H1 (cell line): Measurements from ENCODE around the gene NUFIP2. TPM values are rescaled to one million over a fixed set of nuclear protein-coding genes. Genes with fewer than 3 reads are reported as not detected.
A peak's percentile ranks its signal among the peaks of the same experiment; 100 is the strongest.

Experiments
- CTCF ChIA-PET: fragments of 300-600 bp; sonication (Branson Sonifier 250); formaldehyde crosslinking; loops from one replicate; lab custom pipeline; 2021; ENCODE audit not compliant: partially characterized antibody; lab: Charles Lee
- POLR2A ChIA-PET: fragments of 300-600 bp; sonication (Branson Sonifier 250); formaldehyde crosslinking; loops from one replicate; lab custom pipeline; 2021; ENCODE audit warnings: inconsistent platforms; ENCODE audit not compliant: partially characterized antibody; lab: Charles Lee
- DNase-seq, 2 experiments: peaks; one replicate each; pipeline versions ENCODE4 v3.0.0 to v3.0.0-alpha.2; 2010 to 2022; ENCODE audit warnings: low spot score in 2 of 2, low read depth in 1 of 2, mixed read lengths in 1 of 2
- FAIRE-seq: peaks from 2 replicates; lab custom pipeline; 2011; peaks lifted over from hg19 to GRCh38; lab: Jason Lieb, UNC
- H2AFZ ChIP-seq: 2 replicates; pipeline ENCODE4 v1.8.1; 2012; ENCODE audit warnings: low read length, inconsistent platforms
- H2AK5ac ChIP-seq: 2 replicates; pipeline ENCODE4 v1.6.1; 2013; ENCODE audit warnings: low read depth, low read length
- H2BK120ac ChIP-seq: replicated peaks from 2 replicates; pipeline ENCODE3; 2013; ENCODE audit warnings: low read depth, low read length, inconsistent platforms
- H2BK12ac ChIP-seq: 2 replicates; pipeline ENCODE4 v1.6.1; 2013; ENCODE audit warnings: low read depth, low read length
- H2BK15ac ChIP-seq: 2 replicates; pipeline ENCODE4 v1.6.1; 2013; ENCODE audit warnings: low read length
- H2BK20ac ChIP-seq: 2 replicates; pipeline ENCODE4 v1.6.1; 2013; ENCODE audit warnings: low read length
- H2BK5ac ChIP-seq: 2 replicates; pipeline ENCODE4 v1.6.1; 2013; ENCODE audit warnings: low read depth, low read length
- H3K14ac ChIP-seq: 2 replicates; pipeline ENCODE4 v1.6.1; 2013; ENCODE audit warnings: inconsistent platforms; ENCODE audit not compliant: insufficient read length
- H3K18ac ChIP-seq: 2 replicates; pipeline ENCODE4 v1.6.1; 2013; ENCODE audit warnings: low read length; ENCODE audit errors: extremely low read depth
- H3K23ac ChIP-seq: 2 replicates; pipeline ENCODE4 v1.6.1; 2013; ENCODE audit warnings: inconsistent platforms; ENCODE audit not compliant: insufficient read length
- H3K23me2 ChIP-seq: 2 replicates; pipeline ENCODE4 v1.6.1; 2013; ENCODE audit warnings: low read depth, low read length
- H3K27ac ChIP-seq: 2 replicates; pipeline ENCODE4 v1.6.1; 2011; ENCODE audit warnings: low read depth, low read length, inconsistent platforms
- H3K27me3 ChIP-seq, 4 experiments: replicated peaks in 1 of 4; 1 replicate in 1 of 4; 2 replicates in 3 of 4; pipeline versions ENCODE4 v1.6.1 to v1.8.1; 2011 to 2013; ENCODE audit warnings: low read length in 3 of 4, mild to moderate bottlenecking in 3 of 4, inconsistent platforms in 2 of 4, mixed read lengths in 2 of 4, moderate library complexity in 1 of 4; ENCODE audit not compliant: control insufficient read depth in 3 of 4, insufficient read depth in 3 of 4; ENCODE audit errors: extremely low read depth in 1 of 4
- H3K36me3 ChIP-seq, 4 experiments: 2 replicates each; pipeline versions ENCODE4 v1.6.1 to v1.8.1; 2011 to 2013; ENCODE audit warnings: mild to moderate bottlenecking in 4 of 4, low read length in 3 of 4, moderate library complexity in 2 of 4, control low read depth in 1 of 4, inconsistent platforms in 1 of 4; ENCODE audit not compliant: insufficient read depth in 4 of 4, control insufficient read depth in 2 of 4
- H3K4ac ChIP-seq: replicated peaks from 2 replicates; pipeline ENCODE3; 2013; ENCODE audit warnings: low read length, low read depth, mixed read lengths, inconsistent platforms; ENCODE audit not compliant: insufficient read length
- H3K4me1 ChIP-seq, 4 experiments: replicated peaks in 1 of 4; 1 replicate in 1 of 4; 2 replicates in 3 of 4; pipeline versions ENCODE4 v1.6.1 to v1.8.1; 2011 to 2013; ENCODE audit warnings: low read length in 3 of 4, inconsistent platforms in 2 of 4, mixed read lengths in 1 of 4; ENCODE audit not compliant: insufficient read depth in 4 of 4, control insufficient read depth in 3 of 4
- H3K4me2 ChIP-seq, 2 experiments: 2 replicates each; pipeline versions ENCODE4 v1.6.1 to v1.8.1; 2011 to 2013; ENCODE audit warnings: low read depth in 2 of 2, low read length in 2 of 2, control low read depth in 1 of 2, inconsistent platforms in 1 of 2, mild to moderate bottlenecking in 1 of 2; ENCODE audit not compliant: insufficient read depth in 1 of 2
- H3K4me3 ChIP-seq, 4 experiments: fragments of 200-600, 300-600 bp in 1 of 4; sonication (generic), shearing (Covaris generic), sonication (Bioruptor Twin) in 1 of 4; 2 replicates each; pipeline versions ENCODE4 v1.5.1 to v1.8.1; 2011 to 2016; ENCODE audit warnings: low read length in 4 of 4, low read depth in 3 of 4, control low read depth in 2 of 4, inconsistent platforms in 2 of 4, mild to moderate bottlenecking in 2 of 4, mixed read lengths in 1 of 4, moderate library complexity in 1 of 4; ENCODE audit not compliant: insufficient read depth in 2 of 4; ENCODE audit errors: extremely low read depth in 1 of 4
- H3K56ac ChIP-seq: replicated peaks from 2 replicates; pipeline ENCODE3; 2013; ENCODE audit warnings: low read depth, mild to moderate bottlenecking, mixed read lengths, low read length, inconsistent platforms; ENCODE audit not compliant: insufficient read length
- H3K79me1 ChIP-seq: 2 replicates; pipeline ENCODE4 v1.6.1; 2013; ENCODE audit warnings: low read depth, low read length, control low read depth
- H3K79me2 ChIP-seq, 2 experiments: 2 replicates each; pipeline versions ENCODE4 v1.6.1 to v1.8.1; 2012 to 2013; ENCODE audit warnings: low read length in 2 of 2, mild to moderate bottlenecking in 2 of 2, inconsistent platforms in 1 of 2; ENCODE audit not compliant: insufficient read depth in 2 of 2, control insufficient read depth in 1 of 2
- H3K9ac ChIP-seq, 4 experiments: replicated peaks in 1 of 4; 1 replicate in 1 of 4; 2 replicates in 3 of 4; pipeline versions ENCODE4 v1.6.1 to v1.8.1; 2011 to 2013; ENCODE audit warnings: low read depth in 3 of 4, low read length in 3 of 4, control low read depth in 2 of 4, mild to moderate bottlenecking in 2 of 4, moderate library complexity in 2 of 4, inconsistent platforms in 1 of 4; ENCODE audit errors: extremely low read depth in 1 of 4
- H3K9me3 ChIP-seq, 2 experiments: 2 replicates each; pipeline versions ENCODE4 v1.6.1 to v1.8.1; 2012 to 2013; ENCODE audit warnings: mild to moderate bottlenecking in 2 of 2, moderate library complexity in 2 of 2, control low read depth in 1 of 2, inconsistent platforms in 1 of 2, low read depth in 1 of 2, low read length in 1 of 2, mixed read lengths in 1 of 2; ENCODE audit not compliant: insufficient read depth in 2 of 2
- H4K20me1 ChIP-seq, 2 experiments: replicated peaks in 1 of 2; 2 replicates each; pipeline versions ENCODE3 to v1.8.1; 2011 to 2013; ENCODE audit warnings: inconsistent platforms in 2 of 2, low read length in 2 of 2, mild to moderate bottlenecking in 1 of 2; ENCODE audit not compliant: insufficient read depth in 2 of 2, control insufficient read depth in 1 of 2
- H4K5ac ChIP-seq: 2 replicates; pipeline ENCODE4 v1.6.1; 2013; ENCODE audit warnings: low read length, low read depth, mixed read lengths, inconsistent platforms; ENCODE audit not compliant: insufficient read length
- H4K8ac ChIP-seq: 2 replicates; pipeline ENCODE4 v1.8.0; 2013; ENCODE audit warnings: mild to moderate bottlenecking, moderate library complexity, low read length, inconsistent platforms; ENCODE audit not compliant: insufficient read depth; ENCODE audit errors: extremely low read depth
- H4K91ac ChIP-seq: replicated peaks from 2 replicates; pipeline ENCODE3; 2013; ENCODE audit warnings: low read length, mixed read lengths, inconsistent platforms; ENCODE audit not compliant: insufficient read length
- ASH2L ChIP-seq: fragments of 200-600, 300-600 bp; sonication (generic); IDR thresholded peaks from one replicate; pipeline ENCODE4 v1.7.1; 2017; ENCODE audit warnings: low read length
- CEBPB ChIP-seq: IDR thresholded peaks from 2 replicates; pipeline ENCODE4 v1.6.1; 2012; ENCODE audit warnings: low read depth, low read length
- WGBS, 2 experiments: shearing (Covaris generic) in 1 of 2; methylation state at CpG; one replicate each; pipeline versions ENCODE4 v1.1.6 to v1.1.7; 2013 to 2015; ENCODE audit warnings: low lambda C conversion rate in 2 of 2, mixed read lengths in 2 of 2, inconsistent platforms in 1 of 2, low coverage in 1 of 2, missing lambda C conversion rate in 1 of 2; ENCODE audit not compliant: insufficient replicate concordance in 2 of 2, insufficient coverage in 1 of 2, insufficient read length in 1 of 2; ENCODE audit errors: extremely low coverage in 1 of 2, missing lambda C conversion rate in 1 of 2; 5-methylcytosine and 5-hydroxymethylcytosine counted together
- long read RNA-seq, 2 experiments: library from RNA in 1 of 2; library from capped mRNA in 1 of 2; stranded (forward); transcript quantifications; one replicate each; pipeline ENCODE4 v2.0.0, GENCODE V29; 2021; ENCODE audit warnings: inconsistent platforms in 1 of 2
- polyA minus RNA-seq, 3 experiments: library from RNA; depleted of rRNA, polyadenylated mRNA; stranded (reverse); fragments of >200 nt; gene quantifications; 1 replicate in 2 of 3; 2 replicates in 1 of 3; pipeline ENCODE4 v1.2.3, GENCODE V29; 2011
- polyA plus RNA-seq, 7 experiments: library from polyadenylated mRNA; depleted of rRNA in 3 of 7; stranded (reverse) in 5 of 7; unstranded in 2 of 7; fragments of >200 nt in 5 of 7; fragments of 200-250 nt in 2 of 7; gene quantifications; 1 replicate in 5 of 7; 2 replicates in 1 of 7; 4 replicates in 1 of 7; pipeline versions ENCODE4 v1.2.1 to v1.2.3, GENCODE V29; 2011 to 2013; ENCODE audit warnings: missing spikeins in 2 of 7, mixed read lengths in 2 of 7
- total RNA-seq: library from RNA; stranded (reverse); fragmentation: NEBNext Ultra II Directional; extraction: Animal tissue kit (Norgen Biotek cat#: 25700); gene quantifications from 2 replicates; pipeline ENCODE4 v1.2.1, GENCODE V29; 2021

NUFIP2 gene
- total RNA-seq (118 TPM in 2 replicates), polyA plus RNA-seq (2011; rRNA removed) (65.9 and 81.9 TPM in 2 replicates), polyA minus RNA-seq (2011; rRNA and poly(A)+ RNA removed) (21.6 and 27.7 TPM in 2 replicates)
- 39.1 TPM for polyA plus RNA-seq (2011; cell fraction: cytosol; rRNA removed)
- polyA plus RNA-seq (2011; cell fraction: nucleus; rRNA removed) = 61.3 TPM
- 27.8 to 41.0 TPM (median 36.0 TPM) in 4 replicates for polyA plus RNA-seq (2012, experiment 1 of 2)
- polyA plus RNA-seq (2012, experiment 2 of 2) = 2.3 TPM
- 38.1 TPM for polyA plus RNA-seq (2013, experiment 1 of 2)
- polyA plus RNA-seq (2013, experiment 2 of 2) = 34.7 TPM
- polyA minus RNA-seq (2011; cell fraction: cytosol; rRNA and poly(A)+ RNA removed) = 70.2 TPM
- 77.7 TPM for polyA minus RNA-seq (2011; cell fraction: nucleus; rRNA and poly(A)+ RNA removed)
- long read RNA-seq, experiment 1, full-length matches to known transcripts = 8 of 71 reads
- long read RNA-seq, experiment 1, partial matches to known transcripts = 7 of 71 reads
- long read RNA-seq, experiment 1, other reads (novel, unspliced or antisense) = 56 of 71 reads
- long read RNA-seq, experiment 2, full-length matches to known transcripts = 3 of 36 reads
- long read RNA-seq, experiment 2, partial matches to known transcripts = 8 of 36 reads
- long read RNA-seq, experiment 2, other reads (novel, unspliced or antisense) = 25 of 36 reads

- Histone ChIP-seq H2AFZ (peak within 1 kb of the TSS; percentile 92), H3K9ac (peak within 1 kb of the TSS; percentile 74 to 98 (median 88)), H3K4me1 (peaks cover 0 to 2% (median 0%) of the 10 kb centered on the region in 4 experiments; a peak in 1 of 7 replicates), H2AK5ac (peak within 1 kb of the TSS; percentile 84), H3K4me2 (peak within 1 kb of the TSS; percentile 88 to 92), H3K4me3 (peak within 1 kb of the TSS; percentile 90 to 99 (median 96)), H3K14ac (no peak within 1 kb of the TSS), H2BK15ac (0 out of 2 replicates have a peak within 1 kb of the TSS, but pooled peaks have one; percentile 88), H2BK20ac (no peak within 1 kb of the TSS), H2BK120ac (peak within 1 kb of the TSS; percentile 89), H2BK12ac (peak within 1 kb of the TSS; percentile 70; the same call in 1 of the 2 replicates), H4K8ac (peak within 1 kb of the TSS; percentile 97), H3K4ac (peak within 1 kb of the TSS; percentile 100), H3K23ac (no peak within 1 kb of the TSS), H3K9me3 (no peaks in the 10 kb centered on the region), H3K79me1 (no peaks in the 10 kb centered on the region), H4K5ac (peak within 1 kb of the TSS; percentile 99), H3K56ac (peak within 1 kb of the TSS; percentile 92), H4K91ac (peak within 1 kb of the TSS; percentile 96), H3K36me3 (peaks cover 0 to 12% (median 0%) of the 10 kb centered on the region in 4 experiments; a peak in 2 of 8 replicates), H3K23me2 (peaks cover 2% of the 10 kb centered on the region; the same call in 1 of the 2 replicates), H3K27me3 (no peaks in the 10 kb centered on the region; a peak in 1 of 7 replicates), H4K20me1 (peaks cover 12 to 14% of the 10 kb centered on the region in 2 experiments), H3K18ac (peak within 1 kb of the TSS; percentile 96), H3K27ac (peak within 1 kb of the TSS; percentile 89), H2BK5ac (peak within 1 kb of the TSS; percentile 98), H3K79me2 (peaks cover 11 to 48% of the 10 kb centered on the region in 2 experiments)
- POLR2A ChIA-PET = interaction anchor here (0.6 to 7.1 kb wide), 60 partner anchors 9 to 650 kb away, joined by 3 to 83 read pairs (median 4); partner anchors contain the start of genes ANKRD13B, PHF12 and TAOK1
- DNase-seq (peak; percentile 96 to 100), FAIRE-seq (peak; percentile 69)
- 2% methylated on average over 31 of the region's 31 CpGs; no CpG with 5 or more reads in 1 of the 2 experiments for WGBS, 2 experiments
- CTCF ChIA-PET = interaction anchor here (0.8 kb wide), 1 partner anchor 10 kb away, joined by 3 read pairs; no protein-coding TSS in a partner anchor
- TF ChIP-seq CEBPB (no peak), ASH2L (no peak)
These were observed at the start of gene NUFIP2 for GRCh38 chr17:29293890-29294579. Gene NUFIP2 (minus strand): TSS chr17:29294148. CDS start chr17:29294059, 89 bp downstream.
